Measurements from ENCODE around the gene GOLPH3. TPM values are rescaled to one million over a fixed set of nuclear protein-coding genes. Genes with fewer than 3 reads are reported as not detected.
A peak's percentile ranks its signal among the peaks of the same experiment; 100 is the strongest.

GOLPH3 gene
- total and polyA plus RNA-seq, 4 donors, result 64.1 to 116 (median 68.5) TPM

GRCh38 chr5:32144378-32145207 is 29.5 kb downstream of the GOLPH3 start:
- Histone ChIP-seq H3K4me3 (ENCODE audit: low read depth in 1 of 3, low read length in 3 of 3) (no peak overlapping the region), H3K27ac (ENCODE audit: low read depth in 1 of 2, low read length in 2 of 2) (no peak overlapping the region), H3K9me3 (ENCODE audit: control insufficient read depth in 4 of 4, low read length in 3 of 4) (no peaks in the 10 kb centered on the region), H3K9ac (ENCODE audit: low read depth in 1 of 2, low read length in 2 of 2) (no peak overlapping the region), H3K4me1 (ENCODE audit: control insufficient read depth in 4 of 4, insufficient read depth in 4 of 4, low read length in 3 of 4) (peaks cover 5 to 34% (median 29%) of the 10 kb centered on the region in 4 donors), H3K36me3 (ENCODE audit: control insufficient read depth in 4 of 4, insufficient read depth in 3 of 4, low read depth in 1 of 4, low read length in 3 of 4) (peaks cover 0 to 6% (median 0%) of the 10 kb centered on the region in 4 donors), H3K27me3 (ENCODE audit: control insufficient read depth in 4 of 4, insufficient read depth in 4 of 4, low read length in 3 of 4) (no peaks in the 10 kb centered on the region)
- WGBS, result 76% methylated on average over 5 of the region's 5 CpGs
- DNase-seq (ENCODE audit: low spot score), result no peak
- no peak for TF ChIP-seq TAF1 (conservative IDR thresholded peaks at IDR 0.05)
- TF ChIP-seq NR2F2 (IDR thresholded peaks at IDR 0.05), result peak; percentile 31

- no peak overlapping the region for H3K27ac ChIP-seq (ENCODE audit: low read depth in 1 of 2, low read length in 2 of 2)
- WGBS, result 85% methylated on average over 6 of the region's 6 CpGs
- H3K4me3 ChIP-seq (ENCODE audit: low read depth in 1 of 3, low read length in 3 of 3), result no peak overlapping the region
- H3K27me3 ChIP-seq (ENCODE audit: control insufficient read depth in 4 of 4, insufficient read depth in 4 of 4, low read length in 3 of 4), result no peaks in the 10 kb centered on the region
- no peak for DNase-seq (ENCODE audit: low spot score)
- H3K9ac ChIP-seq (ENCODE audit: low read depth in 1 of 2, low read length in 2 of 2), result no peak overlapping the region
- H3K4me1 ChIP-seq (ENCODE audit: control insufficient read depth in 4 of 4, insufficient read depth in 4 of 4, low read length in 3 of 4), result peaks cover 4 to 34% (median 29%) of the 10 kb centered on the region in 4 donors
- no peak for TF ChIP-seq RAD21 (IDR thresholded peaks at IDR 0.05)
- no peak for TF ChIP-seq HNF4A (conservative IDR thresholded peaks at IDR 0.05)
- no peak for TF ChIP-seq SP1 (IDR thresholded peaks at IDR 0.05)
- TF ChIP-seq JUND (IDR thresholded peaks at IDR 0.05), result no peak
- TF ChIP-seq, protein P1, sequence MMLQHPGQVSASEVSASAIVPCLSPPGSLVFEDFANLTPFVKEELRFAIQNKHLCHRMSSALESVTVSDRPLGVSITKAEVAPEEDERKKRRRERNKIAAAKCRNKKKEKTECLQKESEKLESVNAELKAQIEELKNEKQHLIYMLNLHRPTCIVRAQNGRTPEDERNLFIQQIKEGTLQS (IDR thresholded peaks at IDR 0.05), result no peak
- peaks cover 0 to 9% (median under 1%) of the 10 kb centered on the region in 4 donors for H3K36me3 ChIP-seq (ENCODE audit: control insufficient read depth in 4 of 4, insufficient read depth in 3 of 4, low read depth in 1 of 4, low read length in 3 of 4)
- H3K9me3 ChIP-seq (ENCODE audit: control insufficient read depth in 4 of 4, low read length in 3 of 4), result no peaks in the 10 kb centered on the region
Observed at GRCh38 chr5:32143617-32144377, 30.3 kb downstream of the GOLPH3 start.

- 91% methylated on average over 7 of the region's 7 CpGs for WGBS
- no peak for DNase-seq (ENCODE audit: low spot score)
- Histone ChIP-seq H3K27me3 (ENCODE audit: control insufficient read depth in 4 of 4, insufficient read depth in 4 of 4, low read length in 3 of 4) (no peaks in the 10 kb centered on the region), H3K9me3 (ENCODE audit: control insufficient read depth in 4 of 4, low read length in 3 of 4) (no peaks in the 10 kb centered on the region), H3K36me3 (ENCODE audit: control insufficient read depth in 4 of 4, insufficient read depth in 3 of 4, low read depth in 1 of 4, low read length in 3 of 4) (peaks cover 4 to 27% (median 12%) of the 10 kb centered on the region in 4 donors), H3K4me1 (ENCODE audit: control insufficient read depth in 4 of 4, insufficient read depth in 4 of 4, low read length in 3 of 4) (no peaks in the 10 kb centered on the region), H3K27ac (ENCODE audit: low read depth in 1 of 2, low read length in 2 of 2) (no peak overlapping the region), H3K4me3 (ENCODE audit: low read depth in 1 of 3, low read length in 3 of 3) (no peak overlapping the region), H3K9ac (ENCODE audit: low read depth in 1 of 2, low read length in 2 of 2) (no peak overlapping the region)
- TF ChIP-seq TAF1 (conservative IDR thresholded peaks at IDR 0.05) (no peak), HNF4G (IDR thresholded peaks at IDR 0.05) (no peak), FOXA1 (IDR thresholded peaks at IDR 0.05) (no peak), HNF4A (conservative IDR thresholded peaks at IDR 0.05) (no peak), EGR1 (IDR thresholded peaks at IDR 0.05; ENCODE audit: low read depth in 2 of 2) (no peak), CTCF (IDR thresholded peaks at IDR 0.05; ENCODE audit: low read depth, low read length, missing input control) (no peak), NR2F2 (IDR thresholded peaks at IDR 0.05) (no peak), FOXA2 (IDR thresholded peaks at IDR 0.05) (no peak), RAD21 (IDR thresholded peaks at IDR 0.05) (no peak), YY1 (IDR thresholded peaks at IDR 0.05) (no peak), RXRA (IDR thresholded peaks at IDR 0.05) (no peak)
- TF ChIP-seq, protein P1 (IDR thresholded peaks at IDR 0.05), result no peak
- TF ChIP-seq, protein P2, sequence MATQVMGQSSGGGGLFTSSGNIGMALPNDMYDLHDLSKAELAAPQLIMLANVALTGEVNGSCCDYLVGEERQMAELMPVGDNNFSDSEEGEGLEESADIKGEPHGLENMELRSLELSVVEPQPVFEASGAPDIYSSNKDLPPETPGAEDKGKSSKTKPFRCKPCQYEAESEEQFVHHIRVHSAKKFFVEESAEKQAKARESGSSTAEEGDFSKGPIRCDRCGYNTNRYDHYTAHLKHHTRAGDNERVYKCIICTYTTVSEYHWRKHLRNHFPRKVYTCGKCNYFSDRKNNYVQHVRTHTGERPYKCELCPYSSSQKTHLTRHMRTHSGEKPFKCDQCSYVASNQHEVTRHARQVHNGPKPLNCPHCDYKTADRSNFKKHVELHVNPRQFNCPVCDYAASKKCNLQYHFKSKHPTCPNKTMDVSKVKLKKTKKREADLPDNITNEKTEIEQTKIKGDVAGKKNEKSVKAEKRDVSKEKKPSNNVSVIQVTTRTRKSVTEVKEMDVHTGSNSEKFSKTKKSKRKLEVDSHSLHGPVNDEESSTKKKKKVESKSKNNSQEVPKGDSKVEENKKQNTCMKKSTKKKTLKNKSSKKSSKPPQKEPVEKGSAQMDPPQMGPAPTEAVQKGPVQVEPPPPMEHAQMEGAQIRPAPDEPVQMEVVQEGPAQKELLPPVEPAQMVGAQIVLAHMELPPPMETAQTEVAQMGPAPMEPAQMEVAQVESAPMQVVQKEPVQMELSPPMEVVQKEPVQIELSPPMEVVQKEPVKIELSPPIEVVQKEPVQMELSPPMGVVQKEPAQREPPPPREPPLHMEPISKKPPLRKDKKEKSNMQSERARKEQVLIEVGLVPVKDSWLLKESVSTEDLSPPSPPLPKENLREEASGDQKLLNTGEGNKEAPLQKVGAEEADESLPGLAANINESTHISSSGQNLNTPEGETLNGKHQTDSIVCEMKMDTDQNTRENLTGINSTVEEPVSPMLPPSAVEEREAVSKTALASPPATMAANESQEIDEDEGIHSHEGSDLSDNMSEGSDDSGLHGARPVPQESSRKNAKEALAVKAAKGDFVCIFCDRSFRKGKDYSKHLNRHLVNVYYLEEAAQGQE (IDR thresholded peaks at IDR 0.05), result no peak
Observed at GRCh38 chr5:32138839-32139493, 35.2 kb downstream of the GOLPH3 start.
